ENCODE measurements around the gene ADGRL2. TPM values are rescaled to one million over a fixed set of nuclear protein-coding genes. Genes with fewer than 3 reads are reported as not detected.

Gene ADGRL2
- total RNA-seq, 1 donor from 2014 or later = 104 TPM

- TF ChIP-seq, protein P1, sequence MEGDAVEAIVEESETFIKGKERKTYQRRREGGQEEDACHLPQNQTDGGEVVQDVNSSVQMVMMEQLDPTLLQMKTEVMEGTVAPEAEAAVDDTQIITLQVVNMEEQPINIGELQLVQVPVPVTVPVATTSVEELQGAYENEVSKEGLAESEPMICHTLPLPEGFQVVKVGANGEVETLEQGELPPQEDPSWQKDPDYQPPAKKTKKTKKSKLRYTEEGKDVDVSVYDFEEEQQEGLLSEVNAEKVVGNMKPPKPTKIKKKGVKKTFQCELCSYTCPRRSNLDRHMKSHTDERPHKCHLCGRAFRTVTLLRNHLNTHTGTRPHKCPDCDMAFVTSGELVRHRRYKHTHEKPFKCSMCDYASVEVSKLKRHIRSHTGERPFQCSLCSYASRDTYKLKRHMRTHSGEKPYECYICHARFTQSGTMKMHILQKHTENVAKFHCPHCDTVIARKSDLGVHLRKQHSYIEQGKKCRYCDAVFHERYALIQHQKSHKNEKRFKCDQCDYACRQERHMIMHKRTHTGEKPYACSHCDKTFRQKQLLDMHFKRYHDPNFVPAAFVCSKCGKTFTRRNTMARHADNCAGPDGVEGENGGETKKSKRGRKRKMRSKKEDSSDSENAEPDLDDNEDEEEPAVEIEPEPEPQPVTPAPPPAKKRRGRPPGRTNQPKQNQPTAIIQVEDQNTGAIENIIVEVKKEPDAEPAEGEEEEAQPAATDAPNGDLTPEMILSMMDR (IDR thresholded peaks at IDR 0.05) = no peak
Measured at GRCh38 chr1:81792184-81792583, 8.6 kb upstream of the ADGRL2 start.

GRCh38 chr1:81797701-81798100 lies 3.0 kb upstream of the ADGRL2 start:
- no peaks in the 10 kb centered on the region for H3K36me3 ChIP-seq
- H3K27me3 ChIP-seq = peaks cover 14% of the 10 kb centered on the region
- H3K9me3 ChIP-seq = no peaks in the 10 kb centered on the region
- no peak for DNase-seq
- intact Hi-C loops (cut with DNase I) = no loop called here
- no peaks in the 10 kb centered on the region for H3K4me1 ChIP-seq
- TF ChIP-seq, protein P1 (IDR thresholded peaks at IDR 0.05) = no peak
- no peak for ATAC-seq
- H3K27ac ChIP-seq = no peak overlapping the region
- no peak overlapping the region for H3K4me3 ChIP-seq

More at GRCh38 chr1:81792184-81792583, 8.6 kb upstream of the ADGRL2 start:
- DNase-seq = no peak
- no peaks in the 10 kb centered on the region for H3K9me3 ChIP-seq
- H3K4me3 ChIP-seq = no peak overlapping the region
- no peaks in the 10 kb centered on the region for H3K36me3 ChIP-seq
- H3K27me3 ChIP-seq = no peaks in the 10 kb centered on the region
- no peak for ATAC-seq
- no peaks in the 10 kb centered on the region for H3K4me1 ChIP-seq
- intact Hi-C loops (cut with DNase I) = no loop called here
- H3K27ac ChIP-seq = no peak overlapping the region

DNA sequence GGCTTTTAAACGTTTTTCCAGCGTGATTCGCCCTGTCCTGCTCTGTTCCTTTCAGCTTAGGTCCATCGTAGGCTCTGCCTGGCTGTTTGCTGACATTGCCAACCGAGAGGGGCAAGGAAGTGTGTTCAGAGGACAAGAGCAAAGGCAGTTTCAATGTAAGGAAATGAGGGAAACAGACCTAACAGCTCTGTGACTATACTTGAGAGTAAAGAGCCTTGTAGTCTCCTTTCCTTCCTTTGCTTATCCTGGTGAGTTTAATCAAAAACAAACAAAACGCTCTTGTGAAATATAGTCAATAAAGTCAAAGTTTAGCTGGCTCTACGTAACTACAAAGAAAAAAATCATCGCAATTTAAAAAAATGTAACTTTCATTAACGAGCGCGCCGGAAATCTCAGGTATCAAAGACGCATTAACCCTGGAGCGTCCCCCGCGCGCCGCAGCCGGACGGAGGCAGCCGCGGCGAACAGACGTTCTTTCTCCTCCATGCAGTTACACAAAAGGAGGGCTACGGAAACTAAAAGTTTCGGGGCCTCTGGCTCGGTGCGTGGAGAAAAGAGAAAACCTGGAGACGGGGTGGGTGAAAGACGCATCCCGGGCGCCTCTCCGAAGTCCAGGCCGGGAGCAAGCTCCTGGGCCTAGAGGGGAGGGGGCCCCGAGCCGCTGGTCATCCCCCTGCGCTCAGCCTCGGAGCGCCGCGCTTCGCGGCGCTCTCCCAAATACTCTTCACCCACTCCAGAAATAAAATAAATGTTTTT lies 617 bp upstream of the ADGRL2 start:
- H3K27ac ChIP-seq = peak overlapping the region; percentile 94
- peak; percentile 61 for DNase-seq
- TF ChIP-seq, protein P1 (IDR thresholded peaks at IDR 0.05) = no peak
- ATAC-seq = peak; percentile 20
- H3K4me1 ChIP-seq = no peaks in the 10 kb centered on the region
- peaks cover 18% of the 10 kb centered on the region for H3K27me3 ChIP-seq
- no peaks in the 10 kb centered on the region for H3K9me3 ChIP-seq
- no peaks in the 10 kb centered on the region for H3K36me3 ChIP-seq
- H3K4me3 ChIP-seq = peak overlapping the region; percentile 70
- intact Hi-C loops (cut with DNase I) = no loop called here

DNA sequence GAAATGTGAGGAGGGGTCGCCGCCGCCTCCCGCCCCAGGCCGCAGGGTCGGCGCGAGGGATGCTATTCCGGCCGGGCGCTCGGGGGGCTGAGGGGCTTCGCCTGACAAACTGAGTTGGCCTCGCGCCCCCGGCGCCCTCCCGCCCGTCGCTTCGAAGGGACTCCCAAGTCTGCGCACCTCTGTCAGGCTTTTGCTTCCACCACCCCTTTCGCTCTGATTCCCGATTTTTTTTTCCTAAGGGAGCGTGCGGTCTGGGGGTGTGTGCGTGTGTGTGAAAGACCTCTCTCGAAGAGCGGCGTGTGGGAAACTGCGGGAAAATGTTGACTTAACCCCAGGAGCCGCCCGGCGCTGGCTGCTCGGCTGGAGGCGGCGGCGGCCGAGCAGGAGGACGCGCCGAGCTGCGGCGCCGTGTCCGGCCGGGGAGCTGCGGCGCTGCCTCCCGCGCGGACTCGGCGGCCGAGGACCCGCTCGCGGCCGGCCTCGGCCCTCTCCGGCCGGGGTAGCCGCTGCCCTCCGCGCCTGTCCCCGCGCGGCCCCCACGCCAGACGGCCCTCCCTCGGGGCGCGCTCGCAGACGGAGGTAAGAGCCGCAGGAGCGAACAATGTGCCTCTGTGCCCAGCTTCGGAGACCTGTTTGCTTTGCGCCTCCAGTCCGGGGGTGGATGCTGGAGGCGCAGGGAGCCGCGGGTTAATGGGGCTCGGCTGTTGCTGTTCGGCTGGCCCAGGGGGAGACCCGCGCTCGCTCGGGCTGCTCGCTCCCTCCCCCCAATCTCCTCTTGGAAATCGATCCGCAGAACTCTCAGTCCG lies 1.1 kb downstream of the ADGRL2 start:
- Histone ChIP-seq H3K9me3 (no peaks in the 10 kb centered on the region), H3K4me3 (peak overlapping the region; percentile 70), H3K4me1 (no peaks in the 10 kb centered on the region), H3K27ac (peak overlapping the region; percentile 94), H3K27me3 (peaks cover 23% of the 10 kb centered on the region), H3K36me3 (no peaks in the 10 kb centered on the region)
- TF ChIP-seq, protein P1 (IDR thresholded peaks at IDR 0.05) = no peak
- DNase-seq = peak; percentile 67
- intact Hi-C loops (cut with DNase I) = no loop called here
- peak; percentile 48 for ATAC-seq

- Histone ChIP-seq H3K36me3 (no peaks in the 10 kb centered on the region), H3K4me1 (no peaks in the 10 kb centered on the region), H3K27ac (peak overlapping the region; percentile 94), H3K4me3 (peak overlapping the region; percentile 70), H3K9me3 (no peaks in the 10 kb centered on the region), H3K27me3 (peaks cover 26% of the 10 kb centered on the region)
- ATAC-seq = no peak
- DNase-seq = no peak
- TF ChIP-seq, protein P1 (IDR thresholded peaks at IDR 0.05) = no peak
- intact Hi-C loops (cut with DNase I) = no loop called here
Measured at GRCh38 chr1:81802457-81802706, 1.6 kb downstream of the ADGRL2 start.
